Tibial artery (tissue), 4 donors: ENCODE measurements around the gene IFNA16.
A peak's percentile ranks its signal among the peaks of the same experiment; 100 is the strongest.
"Not testable (repeated sequence)": the region's sequence is repeated elsewhere in the genome, so short reads cannot be mapped to it uniquely, and the experiment has no call there.

ENCODE experiments used
- DNase-seq, 2 donors: peaks; one replicate each; pipeline ENCODE4 v3.0.0-alpha.2; 2019
- H3K27ac ChIP-seq, 2 donors: fragments of 200-600 bp; sonication (generic) in 1 of 2; 1 replicate in 1 of 2; 2 replicates in 1 of 2; pipeline ENCODE4 v1.5.1; 2018 to 2019; ENCODE audit warnings: mild to moderate bottlenecking in 1 of 2
- H3K27me3 ChIP-seq, 2 donors: fragments of 200-600 bp; sonication (generic) in 1 of 2; one replicate each; pipeline versions ENCODE4 v1.5.1 to v1.6.0; 2016 to 2019
- H3K36me3 ChIP-seq, 3 donors: fragments of 200-600 bp; sonication (generic) in 2 of 3; one replicate each; pipeline ENCODE4 v1.5.1; 2016 to 2019; ENCODE audit warnings: mild to moderate bottlenecking in 2 of 3
- H3K4me1 ChIP-seq, 4 donors: fragments of 200-600 bp; sonication (generic) in 2 of 4; 1 replicate in 3 of 4; 2 replicates in 1 of 4; pipeline ENCODE4 v1.5.1; 2016 to 2019
- H3K4me3 ChIP-seq, 2 donors: fragments of 200-600 bp; sonication (generic) in 1 of 2; 1 replicate in 1 of 2; 2 replicates in 1 of 2; pipeline ENCODE4 v1.5.1; 2018 to 2019; ENCODE audit warnings: mild to moderate bottlenecking in 2 of 2
- H3K9me3 ChIP-seq, 3 donors: fragments of 200-600 bp; sonication (generic) in 1 of 3; one replicate each; pipeline ENCODE4 v1.5.1; 2016 to 2019
- CTCF ChIP-seq, 2 experiments: fragments of 200-600 bp in 1 of 2; fragments of 450-650 bp in 1 of 2; IDR thresholded peaks; one replicate each; pipeline ENCODE4 v1.5.1; 2017 to 2019; ENCODE audit warnings: antibody characterized with exemption in 2 of 2, mild to moderate bottlenecking in 1 of 2, moderate library complexity in 1 of 2
- intact Hi-C: fragments of 100-400 bp; cut with DNase I; formaldehyde crosslinking; loops from one replicate; pipeline ENCODE4 v1.15.0; 2023; ENCODE audit warnings: low total_unique reads

IFNA16 gene

DNA sequence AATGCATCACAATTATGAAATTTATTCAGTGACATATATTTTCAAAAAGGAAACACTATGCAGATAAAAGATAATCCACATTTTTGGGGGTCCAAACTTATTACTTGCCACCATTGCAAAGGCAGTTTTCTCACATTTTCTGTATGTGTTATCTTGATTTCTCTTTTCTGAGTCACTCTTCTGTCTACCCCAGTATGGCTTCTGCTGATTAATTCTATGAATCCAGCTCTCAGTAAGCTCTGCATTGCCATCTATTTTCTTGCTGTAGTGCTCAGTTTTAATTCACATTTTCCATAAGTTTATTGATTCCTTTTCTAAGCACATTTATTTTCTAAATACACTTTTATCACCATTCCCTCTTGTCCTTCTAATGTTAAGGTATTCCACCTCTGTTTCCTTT, 11.9 kb downstream of the IFNA16 start:
- intact Hi-C loops: no loop called here
- H3K27ac ChIP-seq: no peak overlapping the region
- no peaks in the 10 kb centered on the region for H3K9me3 ChIP-seq
- H3K27me3 ChIP-seq: no peaks in the 10 kb centered on the region
- no peak for DNase-seq
- no peaks in the 10 kb centered on the region for H3K36me3 ChIP-seq
- no peak for TF ChIP-seq CTCF (IDR thresholded peaks at IDR 0.05)
- no peak overlapping the region for H3K4me3 ChIP-seq
- no peaks in the 10 kb centered on the region for H3K4me1 ChIP-seq

DNA sequence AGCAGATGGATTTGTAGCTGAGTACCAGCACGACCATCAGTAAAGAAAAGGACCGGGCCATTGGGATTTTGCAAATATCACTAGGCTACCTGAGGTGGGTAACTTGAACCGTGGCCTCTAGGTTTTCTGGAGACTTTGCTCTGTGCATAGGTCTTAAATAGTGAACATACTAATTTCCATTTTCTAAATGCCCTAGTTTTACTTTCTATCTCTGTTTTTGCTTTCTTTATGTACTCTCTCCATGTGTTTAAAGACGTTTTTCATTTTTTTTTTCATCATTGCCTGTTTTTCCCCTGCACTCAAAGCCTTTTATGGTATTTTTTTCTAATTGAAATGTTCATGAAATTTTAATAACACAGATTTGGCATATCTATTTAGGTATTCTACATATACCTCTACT, 15.0 kb downstream of the IFNA16 start, which contains the start of gene IFNA7:
Gene IFNA7 (minus strand): TSS at position 101 of the 400 bp plus-strand sequence. CDS start 40 bp downstream, at position 61.
- H3K27ac ChIP-seq, H3K4me1 ChIP-seq, H3K4me3 ChIP-seq, H3K9me3 ChIP-seq, DNase-seq, H3K27me3 ChIP-seq, H3K36me3 ChIP-seq, intact Hi-C loops: not testable (repeated sequence)

DNA sequence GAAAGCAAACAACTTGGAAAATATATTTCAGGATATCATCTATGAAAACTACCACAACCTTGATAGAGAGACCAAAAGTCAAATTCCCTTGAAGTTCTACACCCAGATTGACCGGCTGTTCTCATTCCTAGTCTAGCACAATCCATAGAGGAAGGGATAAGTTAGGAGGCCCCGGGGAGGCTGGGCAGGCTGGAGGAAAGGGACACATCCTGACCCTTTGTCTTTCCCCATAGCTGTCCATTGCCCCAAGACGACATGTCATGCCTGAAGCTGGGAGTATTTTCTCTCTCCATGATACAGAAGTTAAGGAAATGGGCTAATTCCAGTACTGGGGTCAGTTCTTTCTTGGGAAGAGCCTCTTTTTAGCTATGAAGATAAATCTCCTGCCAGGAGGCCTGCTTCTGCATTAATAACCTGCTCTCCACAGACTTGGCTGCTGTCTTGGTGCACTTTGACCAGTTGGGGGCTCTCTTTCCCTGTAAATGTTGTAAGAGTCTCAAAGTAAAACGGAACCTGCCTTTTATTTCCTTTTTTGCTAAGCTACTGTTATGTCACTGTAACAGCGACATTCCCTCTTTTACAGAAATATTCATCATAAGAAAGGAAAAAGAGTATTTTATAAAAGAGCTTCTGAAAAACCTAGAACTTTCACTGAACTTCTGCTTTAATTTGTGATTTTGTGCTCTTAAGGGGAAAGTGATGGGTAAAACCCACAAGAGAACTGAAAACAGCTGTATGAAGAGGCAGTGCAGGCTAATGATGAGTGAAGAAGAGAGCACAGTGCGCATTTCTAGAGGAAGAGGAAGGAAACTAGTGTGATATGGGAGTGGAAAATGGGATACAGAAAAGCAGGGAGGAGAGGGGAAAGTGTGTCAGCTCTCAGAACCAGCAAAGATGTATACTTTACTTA, 22.0 kb downstream of the IFNA16 start:
- H3K4me1 ChIP-seq, H3K9me3 ChIP-seq, H3K27ac ChIP-seq, H3K27me3 ChIP-seq, H3K4me3 ChIP-seq, H3K36me3 ChIP-seq, intact Hi-C loops: not testable (repeated sequence)
- TF ChIP-seq CTCF (IDR thresholded peaks at IDR 0.05): peak; percentile 16 to 30
- DNase-seq: peak in 1 of 2 donors; percentile 40

DNA sequence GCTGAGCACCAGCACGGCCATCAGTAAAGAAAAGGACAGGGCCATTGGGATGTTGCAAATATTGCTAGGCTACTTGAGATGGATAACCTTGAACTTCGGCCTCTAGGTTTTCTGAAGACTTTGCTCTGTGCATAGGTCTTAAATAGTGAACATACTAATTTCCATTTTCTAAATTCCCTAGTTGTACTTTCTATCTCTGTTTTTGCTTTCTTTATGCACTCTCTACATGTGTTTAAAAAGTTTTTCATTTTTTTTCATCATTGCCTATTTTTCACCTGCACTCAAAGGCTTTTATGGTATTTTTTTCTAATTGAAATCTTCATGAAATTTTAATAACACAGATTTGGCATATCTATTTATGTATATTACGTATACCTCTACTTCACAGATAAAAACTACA, 29.6 kb downstream of the IFNA16 start, which contains the start of gene IFNA4:
Gene IFNA4 (minus strand): TSS at position 101 of the 400 bp plus-strand sequence. CDS start 56 bp downstream, at position 45.
- H3K27me3 ChIP-seq, DNase-seq, H3K9me3 ChIP-seq, H3K27ac ChIP-seq, intact Hi-C loops, H3K4me1 ChIP-seq, H3K36me3 ChIP-seq, H3K4me3 ChIP-seq: not testable (repeated sequence)

- DNase-seq, H3K4me1 ChIP-seq, intact Hi-C loops, H3K27ac ChIP-seq, H3K27me3 ChIP-seq, H3K9me3 ChIP-seq, H3K36me3 ChIP-seq, H3K4me3 ChIP-seq: not testable (repeated sequence)
- peak in 1 of 2 experiments; percentile 5 for TF ChIP-seq CTCF (IDR thresholded peaks at IDR 0.05)
Observed at GRCh38 chr9:21182810-21183736, 34.0 kb downstream of the IFNA16 start.

GRCh38 chr9:21174671-21175070, 42.4 kb downstream of the IFNA16 start:
- Histone ChIP-seq H3K36me3 (no peaks in the 10 kb centered on the region), H3K27ac (no peak overlapping the region), H3K27me3 (no peaks in the 10 kb centered on the region), H3K4me1 (no peaks in the 10 kb centered on the region), H3K4me3 (no peak overlapping the region), H3K9me3 (no peaks in the 10 kb centered on the region)
- TF ChIP-seq CTCF (IDR thresholded peaks at IDR 0.05): no peak
- intact Hi-C loops: no loop called here
- no peak for DNase-seq
